HUES48 (cell line): ENCODE results near the gene ST6GALNAC4.

Experiments
- H3K27ac ChIP-seq: one replicate; pipeline ENCODE4 v1.7.0; 2013; ENCODE audit warnings: low read depth, low read length, inconsistent platforms
- H3K27me3 ChIP-seq: 2 replicates; pipeline ENCODE4 v1.6.1; 2013; ENCODE audit warnings: mild to moderate bottlenecking, low read length; ENCODE audit not compliant: control insufficient read depth, insufficient read depth
- H3K36me3 ChIP-seq: 2 replicates; pipeline ENCODE4 v1.6.1; 2013; ENCODE audit warnings: low read length; ENCODE audit not compliant: control insufficient read depth, insufficient read depth
- H3K4me1 ChIP-seq: 2 replicates; pipeline ENCODE4 v1.6.1; 2013; ENCODE audit warnings: mild to moderate bottlenecking, low read length; ENCODE audit not compliant: control insufficient read depth, insufficient read depth
- H3K4me3 ChIP-seq: 2 replicates; pipeline ENCODE4 v1.5.1; 2013; ENCODE audit warnings: mild to moderate bottlenecking, low read depth, low read length
- H3K9ac ChIP-seq: 2 replicates; pipeline ENCODE4 v1.6.1; 2013; ENCODE audit warnings: mild to moderate bottlenecking, low read depth, low read length, moderate library complexity
- H3K9me3 ChIP-seq: 2 replicates; pipeline ENCODE4 v1.6.1; 2013; ENCODE audit warnings: low read length; ENCODE audit not compliant: control insufficient read depth, insufficient read depth

ST6GALNAC4 gene

GRCh38 chr9:127958728-127959127 lies 41.9 kb upstream of the ST6GALNAC4 start:
- Histone ChIP-seq H3K36me3 (no peaks in the 10 kb centered on the region), H3K4me1 (peaks cover 12% of the 10 kb centered on the region), H3K9ac (no peak overlapping the region), H3K9me3 (no peaks in the 10 kb centered on the region), H3K27ac (no peak overlapping the region), H3K27me3 (no peaks in the 10 kb centered on the region), H3K4me3 (no peak overlapping the region)

GRCh38 chr9:127955294-127956015 lies 38.6 kb upstream of the ST6GALNAC4 start:
- Histone ChIP-seq H3K4me3 (no peak overlapping the region), H3K4me1 (peaks cover 5% of the 10 kb centered on the region), H3K27ac (peak overlapping the region; percentile 45), H3K9ac (no peak overlapping the region), H3K36me3 (no peaks in the 10 kb centered on the region), H3K9me3 (no peaks in the 10 kb centered on the region), H3K27me3 (no peaks in the 10 kb centered on the region)

GRCh38 chr9:127954831-127955293 lies 38.0 kb upstream of the ST6GALNAC4 start:
- Histone ChIP-seq H3K27me3 (no peaks in the 10 kb centered on the region), H3K9me3 (no peaks in the 10 kb centered on the region), H3K36me3 (no peaks in the 10 kb centered on the region), H3K9ac (no peak overlapping the region), H3K27ac (peak overlapping the region; percentile 45), H3K4me1 (peaks cover 5% of the 10 kb centered on the region), H3K4me3 (no peak overlapping the region)

- no peak overlapping the region for H3K4me3 ChIP-seq
- H3K27ac ChIP-seq = no peak overlapping the region
- peaks cover 5% of the 10 kb centered on the region for H3K4me1 ChIP-seq
Observed at GRCh38 chr9:127953768-127954505, 37.1 kb upstream of the ST6GALNAC4 start.

GRCh38 chr9:127953154-127953553 lies 36.3 kb upstream of the ST6GALNAC4 start:
- Histone ChIP-seq H3K27me3 (no peaks in the 10 kb centered on the region), H3K4me1 (peaks cover 5% of the 10 kb centered on the region), H3K36me3 (no peaks in the 10 kb centered on the region), H3K4me3 (no peak overlapping the region), H3K9me3 (no peaks in the 10 kb centered on the region), H3K27ac (no peak overlapping the region), H3K9ac (no peak overlapping the region)

More at GRCh38 chr9:127953768-127954505, 37.1 kb upstream of the ST6GALNAC4 start:
- H3K27me3 ChIP-seq = no peaks in the 10 kb centered on the region
- no peak overlapping the region for H3K9ac ChIP-seq
- no peaks in the 10 kb centered on the region for H3K36me3 ChIP-seq
- H3K9me3 ChIP-seq = no peaks in the 10 kb centered on the region

GRCh38 chr9:127950513-127951289 lies 33.9 kb upstream of the ST6GALNAC4 start:
- Histone ChIP-seq H3K9me3 (no peaks in the 10 kb centered on the region), H3K36me3 (peaks cover 11% of the 10 kb centered on the region), H3K4me3 (no peak overlapping the region), H3K4me1 (peaks cover 3% of the 10 kb centered on the region), H3K27ac (no peak overlapping the region), H3K27me3 (no peaks in the 10 kb centered on the region), H3K9ac (no peak overlapping the region)

- Histone ChIP-seq H3K4me1 (no peaks in the 10 kb centered on the region), H3K9me3 (no peaks in the 10 kb centered on the region), H3K27ac (no peak overlapping the region), H3K36me3 (peaks cover 18% of the 10 kb centered on the region), H3K4me3 (no peak overlapping the region), H3K9ac (no peak overlapping the region), H3K27me3 (no peaks in the 10 kb centered on the region)
Observed at GRCh38 chr9:127949827-127950512, 33.1 kb upstream of the ST6GALNAC4 start.

GRCh38 chr9:127947841-127948710 lies 31.2 kb upstream of the ST6GALNAC4 start:
- Histone ChIP-seq H3K9me3 (no peaks in the 10 kb centered on the region), H3K36me3 (peaks cover 32% of the 10 kb centered on the region), H3K27ac (no peak overlapping the region), H3K4me3 (no peak overlapping the region), H3K27me3 (no peaks in the 10 kb centered on the region), H3K9ac (no peak overlapping the region), H3K4me1 (peaks cover 9% of the 10 kb centered on the region)

- no peak overlapping the region for H3K9ac ChIP-seq
- H3K27ac ChIP-seq = no peak overlapping the region
- H3K4me1 ChIP-seq = peaks cover 14% of the 10 kb centered on the region
- no peaks in the 10 kb centered on the region for H3K27me3 ChIP-seq
- H3K9me3 ChIP-seq = no peaks in the 10 kb centered on the region
- no peak overlapping the region for H3K4me3 ChIP-seq
- peaks cover 44% of the 10 kb centered on the region for H3K36me3 ChIP-seq
Observed at GRCh38 chr9:127946728-127947127, 29.9 kb upstream of the ST6GALNAC4 start.

- H3K27me3 ChIP-seq = no peaks in the 10 kb centered on the region
- no peak overlapping the region for H3K9ac ChIP-seq
- no peak overlapping the region for H3K27ac ChIP-seq
- H3K36me3 ChIP-seq = peaks cover 50% of the 10 kb centered on the region
- no peak overlapping the region for H3K4me3 ChIP-seq
- H3K4me1 ChIP-seq = peaks cover 14% of the 10 kb centered on the region
- H3K9me3 ChIP-seq = no peaks in the 10 kb centered on the region
Observed at GRCh38 chr9:127945942-127946341, 29.1 kb upstream of the ST6GALNAC4 start.
